Measurements from ENCODE around the gene ANK2. TPM values are rescaled to one million over a fixed set of nuclear protein-coding genes. Genes with fewer than 3 reads are reported as not detected.

Gene ANK2
- total RNA-seq, 6 donors from 2014 or later, result 4.2 to 23.3 (median 8.5) TPM

- H3K4me3 ChIP-seq, result no peak overlapping the region
- no peaks in the 10 kb centered on the region for H3K9me3 ChIP-seq
- no peaks in the 10 kb centered on the region for H3K27me3 ChIP-seq
- no peak overlapping the region for H3K27ac ChIP-seq
- DNase-seq (no peak), ATAC-seq (ENCODE audit: low FRiP score in 2 of 2) (no peak)
- no peaks in the 10 kb centered on the region for H3K36me3 ChIP-seq
- WGBS, 2 donors, result 77 to 81% methylated on average over 9 of the region's 9 CpGs
- H3K4me1 ChIP-seq, result no peaks in the 10 kb centered on the region
- TF ChIP-seq EP300 (IDR thresholded peaks at IDR 0.05) (no peak), POLR2A (IDR thresholded peaks at IDR 0.05) (no peak), POLR2AphosphoS5 (IDR thresholded peaks at IDR 0.05) (no peak), CTCF (IDR thresholded peaks at IDR 0.05) (no peak)
These were observed 3.0 kb downstream of the ANK2 start for GRCh38 chr4:113052379-113052951.

GRCh38 chr4:113053883-113054282 lies 4.4 kb downstream of the ANK2 start:
- Histone ChIP-seq H3K27ac (no peak overlapping the region), H3K4me3 (no peak overlapping the region), H3K9me3 (no peaks in the 10 kb centered on the region), H3K4me1 (no peaks in the 10 kb centered on the region), H3K27me3 (no peaks in the 10 kb centered on the region), H3K36me3 (no peaks in the 10 kb centered on the region)
- no peak for DNase-seq
- no peak for ATAC-seq (ENCODE audit: low FRiP score in 2 of 2)
- TF ChIP-seq EP300 (IDR thresholded peaks at IDR 0.05) (no peak), POLR2A (IDR thresholded peaks at IDR 0.05) (no peak), POLR2AphosphoS5 (IDR thresholded peaks at IDR 0.05) (no peak), CTCF (IDR thresholded peaks at IDR 0.05) (no peak)

GRCh38 chr4:113056318-113056717 lies 6.9 kb downstream of the ANK2 start:
- ATAC-seq (ENCODE audit: low FRiP score in 2 of 2), result no peak
- TF ChIP-seq POLR2A (IDR thresholded peaks at IDR 0.05), result no peak
- no peak for TF ChIP-seq POLR2AphosphoS5 (IDR thresholded peaks at IDR 0.05)
- no peak for TF ChIP-seq EP300 (IDR thresholded peaks at IDR 0.05)
- no peak for TF ChIP-seq CTCF (IDR thresholded peaks at IDR 0.05)
- Histone ChIP-seq H3K4me1 (no peaks in the 10 kb centered on the region), H3K27me3 (no peaks in the 10 kb centered on the region), H3K9me3 (no peaks in the 10 kb centered on the region), H3K36me3 (no peaks in the 10 kb centered on the region), H3K27ac (no peak overlapping the region), H3K4me3 (no peak overlapping the region)
- 75 to 80% methylated on average over 2 of the region's 2 CpGs for WGBS, 2 donors
- no peak for DNase-seq

GRCh38 chr4:113057891-113058290 lies 8.4 kb downstream of the ANK2 start:
- H3K4me3 ChIP-seq, result no peak overlapping the region
- no peaks in the 10 kb centered on the region for H3K4me1 ChIP-seq
- no peaks in the 10 kb centered on the region for H3K9me3 ChIP-seq
- H3K27ac ChIP-seq, result no peak overlapping the region
- TF ChIP-seq POLR2AphosphoS5 (IDR thresholded peaks at IDR 0.05), result no peak
- no peak for TF ChIP-seq EP300 (IDR thresholded peaks at IDR 0.05)
- no peak for TF ChIP-seq CTCF (IDR thresholded peaks at IDR 0.05)
- TF ChIP-seq POLR2A (IDR thresholded peaks at IDR 0.05), result no peak
- H3K36me3 ChIP-seq, result no peaks in the 10 kb centered on the region
- ATAC-seq (ENCODE audit: low FRiP score in 2 of 2) (no peak), DNase-seq (no peak)
- H3K27me3 ChIP-seq, result no peaks in the 10 kb centered on the region
- WGBS, 2 donors, result 75 to 91% methylated on average over 1 of the region's 1 CpG

GRCh38 chr4:113059449-113060182 lies 10.2 kb downstream of the ANK2 start:
- Histone ChIP-seq H3K4me1 (no peaks in the 10 kb centered on the region), H3K36me3 (no peaks in the 10 kb centered on the region), H3K4me3 (no peak overlapping the region), H3K9me3 (no peaks in the 10 kb centered on the region), H3K27me3 (no peaks in the 10 kb centered on the region), H3K27ac (no peak overlapping the region)
- TF ChIP-seq CTCF (IDR thresholded peaks at IDR 0.05) (no peak), EP300 (IDR thresholded peaks at IDR 0.05) (no peak), POLR2A (IDR thresholded peaks at IDR 0.05) (no peak), POLR2AphosphoS5 (IDR thresholded peaks at IDR 0.05) (no peak)
- DNase-seq (no peak), ATAC-seq (ENCODE audit: low FRiP score in 2 of 2) (no peak)
- 85 to 91% methylated on average over 3 of the region's 3 CpGs for WGBS, 2 donors

Data from upper lobe of left lung (tissue), 6 donors.